A673 (cell line): ENCODE measurements around the gene LRP1B. TPM values are rescaled to one million over a fixed set of nuclear protein-coding genes. Genes with fewer than 3 reads are reported as not detected.

Experiments used
- BruUV-seq: library from RNA; stranded (reverse); fragments of 400-500 nt; replicated peaks from 2 replicates; lab custom pipeline; 2021; lab: Mats Ljungman, UMichigan
- CTCF ChIA-PET: fragments of 300-600 bp; sonication (Branson Sonifier 250); formaldehyde crosslinking; loops from one replicate; lab custom pipeline; 2022; ENCODE audit warnings: antibody characterized with exemption; lab: Charles Lee
- POLR2A ChIA-PET: fragments of 300-600 bp; sonication (Branson Sonifier 250); formaldehyde crosslinking; loops from one replicate; lab custom pipeline; 2022; ENCODE audit warnings: antibody characterized with exemption; ENCODE audit not compliant: low non-redundant PET; lab: Charles Lee
- DNase-seq: peaks from one replicate; pipeline ENCODE4 v3.0.0-alpha.2; 2015; ENCODE audit warnings: low spot score
- H3K27ac ChIP-seq: fragments of 200-600 bp; sonication (generic); 2 replicates; pipeline ENCODE4 v1.5.1; 2016; ENCODE audit warnings: mixed run types, low read depth, mild to moderate bottlenecking, mixed read lengths, antibody characterized with exemption, low read length; ENCODE audit not compliant: poor library complexity, severe bottlenecking
- H3K27me3 ChIP-seq: fragments of 200-600 bp; sonication (generic); replicated peaks from 2 replicates; pipeline ENCODE4 v1.6.1; 2017; ENCODE audit warnings: mixed run types, low read depth, mild to moderate bottlenecking, mixed read lengths, antibody characterized with exemption, low read length; ENCODE audit not compliant: insufficient read depth, poor library complexity
- H3K36me3 ChIP-seq: fragments of 200-600 bp; sonication (generic); 2 replicates; pipeline ENCODE4 v1.6.1; 2016; ENCODE audit warnings: mixed run types, mild to moderate bottlenecking, mixed read lengths, antibody characterized with exemption, low read length; ENCODE audit not compliant: insufficient read depth, poor library complexity, severe bottlenecking
- H3K4me1 ChIP-seq: fragments of 200-600 bp; sonication (generic); 2 replicates; pipeline ENCODE4 v1.6.1; 2017; ENCODE audit warnings: mixed run types, mild to moderate bottlenecking, mixed read lengths, antibody characterized with exemption, low read length; ENCODE audit not compliant: insufficient read depth, poor library complexity, severe bottlenecking
- H3K4me3 ChIP-seq: fragments of 200-600 bp; sonication (generic); 2 replicates; pipeline ENCODE4 v1.5.1; 2016; ENCODE audit warnings: low read depth, mixed run types, mild to moderate bottlenecking, mixed read lengths, low read length; ENCODE audit not compliant: poor library complexity, severe bottlenecking
- H3K9me3 ChIP-seq: fragments of 200-600 bp; sonication (generic); 2 replicates; pipeline ENCODE4 v1.6.1; 2016; ENCODE audit warnings: mixed run types, low read depth, mild to moderate bottlenecking, mixed read lengths, antibody characterized with exemption, low read length; ENCODE audit not compliant: poor library complexity, severe bottlenecking
- EZH2 ChIP-seq: fragments of 200-600 bp; sonication (generic); IDR thresholded peaks from 2 replicates; pipeline ENCODE4 v1.6.1; 2017; ENCODE audit warnings: borderline replicate concordance, low read depth, mild to moderate bottlenecking, mixed read lengths, antibody characterized with exemption, low read length; ENCODE audit not compliant: poor library complexity, severe bottlenecking
- intact Hi-C: fragments of 100-400 bp; cut with micrococcal nuclease; formaldehyde crosslinking; loops from one replicate; pipeline ENCODE4 v1.10.0; 2022; ENCODE audit not compliant: unreplicated experiment
- total RNA-seq: library from RNA; stranded (reverse); gene quantifications from 2 replicates; pipeline ENCODE4 v1.2.3, GENCODE V29; 2021
- TF ChIP-seq, protein P1 (sequence below): fragments of 300-800, 200-600 bp; sonication (generic); conservative IDR thresholded peaks from 2 replicates; pipeline ENCODE4 v1.5.1; 2017; ENCODE audit warnings: low read depth, mild to moderate bottlenecking, antibody characterized with exemption, low read length, moderate library complexity, mixed read lengths

The LRP1B gene
- total RNA-seq, 1 experiment from 2014 or later, result 9.9 TPM

DNA sequence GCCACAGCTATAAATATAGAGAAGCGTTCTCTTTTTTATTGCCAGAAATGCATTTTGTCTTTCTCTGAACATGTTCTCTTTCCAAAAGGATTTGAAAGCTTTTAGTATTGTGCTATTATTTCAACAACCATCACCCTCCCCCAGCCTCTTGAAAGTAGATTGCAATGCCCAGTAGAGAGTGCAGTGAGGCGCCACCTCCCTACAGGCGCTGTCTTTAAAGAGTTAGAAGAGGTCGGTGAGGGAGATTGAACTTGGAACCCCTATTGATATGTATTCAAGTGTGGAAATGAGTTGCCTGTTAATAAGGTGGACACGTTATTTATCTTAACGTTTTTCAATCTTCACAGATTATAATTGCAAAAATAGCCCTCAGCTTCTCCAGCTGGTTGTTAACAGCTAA is 360.3 kb downstream of the LRP1B start:
- Histone ChIP-seq H3K27me3 (no peaks in the 10 kb centered on the region), H3K4me3 (no peak overlapping the region), H3K9me3 (no peaks in the 10 kb centered on the region), H3K36me3 (no peaks in the 10 kb centered on the region), H3K4me1 (peaks cover 10% of the 10 kb centered on the region), H3K27ac (no peak overlapping the region)
- POLR2A ChIA-PET, result no interaction called here
- intact Hi-C loops, result no loop called here
- CTCF ChIA-PET, result no interaction called here
- no peak for DNase-seq
- BruUV-seq, result no TSS peak
- TF ChIP-seq, protein P1, sequence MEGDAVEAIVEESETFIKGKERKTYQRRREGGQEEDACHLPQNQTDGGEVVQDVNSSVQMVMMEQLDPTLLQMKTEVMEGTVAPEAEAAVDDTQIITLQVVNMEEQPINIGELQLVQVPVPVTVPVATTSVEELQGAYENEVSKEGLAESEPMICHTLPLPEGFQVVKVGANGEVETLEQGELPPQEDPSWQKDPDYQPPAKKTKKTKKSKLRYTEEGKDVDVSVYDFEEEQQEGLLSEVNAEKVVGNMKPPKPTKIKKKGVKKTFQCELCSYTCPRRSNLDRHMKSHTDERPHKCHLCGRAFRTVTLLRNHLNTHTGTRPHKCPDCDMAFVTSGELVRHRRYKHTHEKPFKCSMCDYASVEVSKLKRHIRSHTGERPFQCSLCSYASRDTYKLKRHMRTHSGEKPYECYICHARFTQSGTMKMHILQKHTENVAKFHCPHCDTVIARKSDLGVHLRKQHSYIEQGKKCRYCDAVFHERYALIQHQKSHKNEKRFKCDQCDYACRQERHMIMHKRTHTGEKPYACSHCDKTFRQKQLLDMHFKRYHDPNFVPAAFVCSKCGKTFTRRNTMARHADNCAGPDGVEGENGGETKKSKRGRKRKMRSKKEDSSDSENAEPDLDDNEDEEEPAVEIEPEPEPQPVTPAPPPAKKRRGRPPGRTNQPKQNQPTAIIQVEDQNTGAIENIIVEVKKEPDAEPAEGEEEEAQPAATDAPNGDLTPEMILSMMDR, result no peak
- TF ChIP-seq EZH2, result no peak

DNA sequence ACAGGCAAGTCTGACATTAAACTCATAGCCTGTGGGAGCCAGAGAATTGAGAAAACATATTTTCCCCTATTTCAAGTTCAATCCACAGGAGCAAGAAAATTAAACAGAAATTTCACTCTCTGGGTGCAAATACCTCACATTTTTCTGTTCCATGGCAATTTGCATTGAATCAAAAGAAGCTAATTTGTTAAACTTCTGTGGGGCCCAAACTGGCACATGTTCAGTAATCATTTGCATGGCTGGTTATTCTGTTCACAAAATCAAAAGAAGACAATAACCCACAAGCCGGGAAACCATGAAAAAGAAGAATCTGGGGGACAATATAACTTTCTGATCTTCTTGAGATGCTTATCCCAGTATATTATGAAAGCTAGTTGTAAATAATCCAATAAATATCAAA is 363.1 kb downstream of the LRP1B start:
- no peaks in the 10 kb centered on the region for H3K9me3 ChIP-seq
- intact Hi-C loops, result no loop called here
- no peak for TF ChIP-seq EZH2
- TF ChIP-seq, protein P1, result no peak
- CTCF ChIA-PET, result no interaction called here
- BruUV-seq, result no TSS peak
- no peaks in the 10 kb centered on the region for H3K27me3 ChIP-seq
- DNase-seq, result no peak
- peaks cover 10% of the 10 kb centered on the region for H3K4me1 ChIP-seq
- H3K4me3 ChIP-seq, result no peak overlapping the region
- H3K27ac ChIP-seq, result no peak overlapping the region
- no peaks in the 10 kb centered on the region for H3K36me3 ChIP-seq
- POLR2A ChIA-PET, result no interaction called here

DNA sequence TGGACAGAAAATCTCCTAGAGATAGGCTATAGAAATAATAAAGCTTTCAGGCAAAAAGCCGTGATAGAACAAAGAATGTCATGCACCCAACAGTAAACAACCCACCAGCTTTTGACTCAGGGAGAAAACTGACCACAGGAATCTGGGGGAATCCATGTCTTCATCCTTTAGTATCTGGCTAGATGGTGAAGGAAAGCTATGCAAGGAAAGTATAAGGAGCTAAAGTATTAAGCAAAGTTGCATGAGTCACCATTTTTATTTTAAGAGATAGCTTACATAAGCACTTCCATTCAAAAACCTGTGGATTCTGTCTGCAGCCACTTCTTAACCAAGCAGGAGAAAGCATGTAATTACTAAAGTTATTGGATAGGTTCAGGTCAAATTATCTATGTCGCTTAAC is 363.8 kb downstream of the LRP1B start:
- no peaks in the 10 kb centered on the region for H3K27me3 ChIP-seq
- no TSS peak for BruUV-seq
- peak; percentile 21 for DNase-seq
- intact Hi-C loops, result no loop called here
- H3K4me3 ChIP-seq, result no peak overlapping the region
- no peaks in the 10 kb centered on the region for H3K36me3 ChIP-seq
- H3K27ac ChIP-seq, result no peak overlapping the region
- H3K9me3 ChIP-seq, result no peaks in the 10 kb centered on the region
- no peak for TF ChIP-seq EZH2
- TF ChIP-seq, protein P1, result no peak
- CTCF ChIA-PET, result no interaction called here
- POLR2A ChIA-PET, result no interaction called here
- peaks cover 10% of the 10 kb centered on the region for H3K4me1 ChIP-seq
